HEK293 (cell line): Measurements from ENCODE around the gene MSL2.
A peak's percentile ranks its signal among the peaks of the same experiment; 100 is the strongest.

Experiments
- EGR2 ChIP-seq: fragments of 450-650 bp; formaldehyde crosslinking; IDR thresholded peaks from 2 replicates; pipeline ENCODE4 v1.5.1; 2016; ENCODE audit warnings: low read depth, missing biosample characterization, missing genetic modification characterization
- MZF1 ChIP-seq: fragments of 450-650 bp; formaldehyde crosslinking; IDR thresholded peaks from 2 replicates; pipeline ENCODE4 v1.5.1; 2017; ENCODE audit warnings: missing biosample characterization, missing genetic modification characterization, borderline replicate concordance
- REPIN1 ChIP-seq: fragments of 450-650 bp; formaldehyde crosslinking; IDR thresholded peaks from 2 replicates; pipeline ENCODE4 v1.5.1; 2017; ENCODE audit warnings: missing biosample characterization, missing genetic modification characterization, low read depth
- SP3 ChIP-seq: fragments of 450-650 bp; formaldehyde crosslinking; IDR thresholded peaks from 2 replicates; pipeline ENCODE4 v1.5.1; 2016; ENCODE audit warnings: missing biosample characterization, missing genetic modification characterization
- ZFP37 ChIP-seq: fragments of 450-650 bp; formaldehyde crosslinking; IDR thresholded peaks from 2 replicates; pipeline ENCODE4 v1.5.1; 2016; ENCODE audit warnings: missing biosample characterization, missing genetic modification characterization
- ZFP69B ChIP-seq: fragments of 450-650 bp; formaldehyde crosslinking; IDR thresholded peaks from 2 replicates; pipeline ENCODE4 v1.5.1; 2016; ENCODE audit warnings: missing biosample characterization, missing genetic modification characterization
- ZNF10 ChIP-seq: fragments of 450-650 bp; formaldehyde crosslinking; IDR thresholded peaks from 2 replicates; pipeline ENCODE4 v1.5.1; 2017; ENCODE audit warnings: missing biosample characterization, missing genetic modification characterization
- ZNF114 ChIP-seq: fragments of 450-650 bp; formaldehyde crosslinking; IDR thresholded peaks from 2 replicates; pipeline ENCODE4 v1.5.0; 2017; ENCODE audit warnings: missing biosample characterization, missing genetic modification characterization
- ZNF121 ChIP-seq: fragments of 450-650 bp; formaldehyde crosslinking; IDR thresholded peaks from 2 replicates; pipeline ENCODE4 v1.5.1; 2016; ENCODE audit warnings: missing biosample characterization, missing genetic modification characterization
- ZNF174 ChIP-seq: fragments of 450-650 bp; formaldehyde crosslinking; IDR thresholded peaks from 2 replicates; pipeline ENCODE4 v1.5.0; 2017; ENCODE audit warnings: missing biosample characterization, mild to moderate bottlenecking, missing genetic modification characterization
- ZNF18 ChIP-seq: fragments of 450-650 bp; formaldehyde crosslinking; IDR thresholded peaks from 2 replicates; pipeline ENCODE4 v1.5.1; 2016; ENCODE audit warnings: missing biosample characterization, missing genetic modification characterization
- ZNF223 ChIP-seq: fragments of 450-650 bp; formaldehyde crosslinking; IDR thresholded peaks from 2 replicates; pipeline ENCODE4 v1.5.1; 2016; ENCODE audit warnings: missing biosample characterization, missing genetic modification characterization
- ZNF24 ChIP-seq: fragments of 450-650 bp; formaldehyde crosslinking; IDR thresholded peaks from 2 replicates; pipeline ENCODE4 v1.5.1; 2016; ENCODE audit warnings: missing biosample characterization, missing genetic modification characterization
- ZNF266 ChIP-seq: fragments of 450-650 bp; formaldehyde crosslinking; IDR thresholded peaks from 2 replicates; pipeline ENCODE4 v1.5.1; 2016; ENCODE audit warnings: missing biosample characterization, missing genetic modification characterization, low read depth
- ZNF324 ChIP-seq: fragments of 450-650 bp; formaldehyde crosslinking; IDR thresholded peaks from 2 replicates; pipeline ENCODE4 v1.5.1; 2016; ENCODE audit warnings: missing biosample characterization, missing genetic modification characterization
- ZNF354C ChIP-seq: fragments of 450-650 bp; formaldehyde crosslinking; IDR thresholded peaks from 2 replicates; pipeline ENCODE4 v1.5.1; 2016; ENCODE audit warnings: missing biosample characterization, missing genetic modification characterization, low read depth, borderline replicate concordance
- ZNF391 ChIP-seq: fragments of 450-650 bp; formaldehyde crosslinking; IDR thresholded peaks from 2 replicates; pipeline ENCODE4 v1.5.1; 2016; ENCODE audit warnings: low read depth, missing biosample characterization, missing genetic modification characterization, borderline replicate concordance
- ZNF488 ChIP-seq: fragments of 450-650 bp; formaldehyde crosslinking; IDR thresholded peaks from 2 replicates; pipeline ENCODE4 v1.5.1; 2016; ENCODE audit warnings: missing biosample characterization, missing genetic modification characterization
- ZNF513 ChIP-seq: fragments of 450-650 bp; IDR thresholded peaks from 2 replicates; pipeline ENCODE4 v1.5.1; 2018; ENCODE audit warnings: missing biosample characterization, missing genetic modification characterization
- ZNF544 ChIP-seq: fragments of 450-650 bp; formaldehyde crosslinking; IDR thresholded peaks from 2 replicates; pipeline ENCODE4 v1.5.0; 2017; ENCODE audit warnings: missing biosample characterization, missing genetic modification characterization
- ZNF585B ChIP-seq: fragments of 450-650 bp; formaldehyde crosslinking; IDR thresholded peaks from 2 replicates; pipeline ENCODE4 v1.5.1; 2016; ENCODE audit warnings: missing biosample characterization, missing genetic modification characterization
- ZNF600 ChIP-seq: fragments of 450-650 bp; formaldehyde crosslinking; IDR thresholded peaks from 2 replicates; pipeline ENCODE4 v1.5.1; 2016; ENCODE audit warnings: missing biosample characterization, missing genetic modification characterization
- ZNF623 ChIP-seq: fragments of 450-650 bp; formaldehyde crosslinking; IDR thresholded peaks from 2 replicates; pipeline ENCODE4 v1.5.1; 2016; ENCODE audit warnings: missing biosample characterization, missing genetic modification characterization
- ZNF629 ChIP-seq: fragments of 450-650 bp; formaldehyde crosslinking; IDR thresholded peaks from 2 replicates; pipeline ENCODE4 v1.5.1; 2017; ENCODE audit warnings: missing biosample characterization, missing genetic modification characterization
- ZNF658 ChIP-seq: fragments of 450-650 bp; formaldehyde crosslinking; IDR thresholded peaks from 2 replicates; pipeline ENCODE4; 2016; ENCODE audit warnings: missing biosample characterization, missing genetic modification characterization
- ZSCAN30 ChIP-seq: fragments of 450-650 bp; IDR thresholded peaks from 2 replicates; pipeline ENCODE4 v1.5.1; 2018; ENCODE audit warnings: missing biosample characterization, mild to moderate bottlenecking, missing genetic modification characterization, moderate library complexity
- TF ChIP-seq, protein P1 (sequence below): fragments of 450-650 bp; formaldehyde crosslinking; IDR thresholded peaks from 2 replicates; pipeline ENCODE4 v1.5.1; 2017; ENCODE audit warnings: missing biosample characterization, missing genetic modification characterization
- TF ChIP-seq, protein P2 (sequence below): fragments of 450-650 bp; formaldehyde crosslinking; conservative IDR thresholded peaks from 2 replicates; pipeline ENCODE4 v1.5.1; 2016; ENCODE audit warnings: low read depth, missing biosample characterization, missing genetic modification characterization
- TF ChIP-seq, protein P3 (sequence below): fragments of 450-650 bp; formaldehyde crosslinking; IDR thresholded peaks from 2 replicates; pipeline ENCODE4 v1.5.1; 2017; ENCODE audit warnings: missing biosample characterization, missing genetic modification characterization

Gene MSL2

GRCh38 chr3:136196401-136197158 is 445 bp upstream of the MSL2 start (continued):
- TF ChIP-seq, protein P1, sequence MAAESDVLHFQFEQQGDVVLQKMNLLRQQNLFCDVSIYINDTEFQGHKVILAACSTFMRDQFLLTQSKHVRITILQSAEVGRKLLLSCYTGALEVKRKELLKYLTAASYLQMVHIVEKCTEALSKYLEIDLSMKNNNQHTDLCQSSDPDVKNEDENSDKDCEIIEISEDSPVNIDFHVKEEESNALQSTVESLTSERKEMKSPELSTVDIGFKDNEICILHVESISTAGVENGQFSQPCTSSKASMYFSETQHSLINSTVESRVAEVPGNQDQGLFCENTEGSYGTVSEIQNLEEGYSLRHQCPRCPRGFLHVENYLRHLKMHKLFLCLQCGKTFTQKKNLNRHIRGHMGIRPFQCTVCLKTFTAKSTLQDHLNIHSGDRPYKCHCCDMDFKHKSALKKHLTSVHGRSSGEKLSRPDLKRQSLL, result no peak
- no peak for TF ChIP-seq ZNF121 (tag by site-specific recombination)
- no peak for TF ChIP-seq ZNF658 (tag by site-specific recombination)
- TF ChIP-seq ZFP37 (tag by site-specific recombination), result peak; percentile 90; the same call in 1 of the 2 replicates
- TF ChIP-seq ZNF18 (tag by site-specific recombination), result peak; percentile 48; the same call in 1 of the 2 replicates
- TF ChIP-seq EGR2, result peak; percentile 86
- TF ChIP-seq ZNF544 (tag by site-specific recombination), result no peak
- TF ChIP-seq ZNF266 (tag by site-specific recombination), result no peak
- TF ChIP-seq ZNF24 (tag by site-specific recombination), result no peak; the same call in none of the 2 replicates
- no peak for TF ChIP-seq REPIN1 (tag by site-specific recombination)
- TF ChIP-seq ZNF174, result no peak
- 0 out of 2 replicates have a peak, but pooled peaks have one; percentile 5 for TF ChIP-seq ZNF488 (tag by site-specific recombination)
- peak; percentile 52; the same call in 1 of the 2 replicates for TF ChIP-seq MZF1 (tag by site-specific recombination)
- peak; percentile 69 for TF ChIP-seq SP3
- no peak for TF ChIP-seq ZNF513
- peak; percentile 99 for TF ChIP-seq ZNF600 (tag by site-specific recombination)
- TF ChIP-seq ZFP69B, result peak; percentile 87
- TF ChIP-seq, protein P2, sequence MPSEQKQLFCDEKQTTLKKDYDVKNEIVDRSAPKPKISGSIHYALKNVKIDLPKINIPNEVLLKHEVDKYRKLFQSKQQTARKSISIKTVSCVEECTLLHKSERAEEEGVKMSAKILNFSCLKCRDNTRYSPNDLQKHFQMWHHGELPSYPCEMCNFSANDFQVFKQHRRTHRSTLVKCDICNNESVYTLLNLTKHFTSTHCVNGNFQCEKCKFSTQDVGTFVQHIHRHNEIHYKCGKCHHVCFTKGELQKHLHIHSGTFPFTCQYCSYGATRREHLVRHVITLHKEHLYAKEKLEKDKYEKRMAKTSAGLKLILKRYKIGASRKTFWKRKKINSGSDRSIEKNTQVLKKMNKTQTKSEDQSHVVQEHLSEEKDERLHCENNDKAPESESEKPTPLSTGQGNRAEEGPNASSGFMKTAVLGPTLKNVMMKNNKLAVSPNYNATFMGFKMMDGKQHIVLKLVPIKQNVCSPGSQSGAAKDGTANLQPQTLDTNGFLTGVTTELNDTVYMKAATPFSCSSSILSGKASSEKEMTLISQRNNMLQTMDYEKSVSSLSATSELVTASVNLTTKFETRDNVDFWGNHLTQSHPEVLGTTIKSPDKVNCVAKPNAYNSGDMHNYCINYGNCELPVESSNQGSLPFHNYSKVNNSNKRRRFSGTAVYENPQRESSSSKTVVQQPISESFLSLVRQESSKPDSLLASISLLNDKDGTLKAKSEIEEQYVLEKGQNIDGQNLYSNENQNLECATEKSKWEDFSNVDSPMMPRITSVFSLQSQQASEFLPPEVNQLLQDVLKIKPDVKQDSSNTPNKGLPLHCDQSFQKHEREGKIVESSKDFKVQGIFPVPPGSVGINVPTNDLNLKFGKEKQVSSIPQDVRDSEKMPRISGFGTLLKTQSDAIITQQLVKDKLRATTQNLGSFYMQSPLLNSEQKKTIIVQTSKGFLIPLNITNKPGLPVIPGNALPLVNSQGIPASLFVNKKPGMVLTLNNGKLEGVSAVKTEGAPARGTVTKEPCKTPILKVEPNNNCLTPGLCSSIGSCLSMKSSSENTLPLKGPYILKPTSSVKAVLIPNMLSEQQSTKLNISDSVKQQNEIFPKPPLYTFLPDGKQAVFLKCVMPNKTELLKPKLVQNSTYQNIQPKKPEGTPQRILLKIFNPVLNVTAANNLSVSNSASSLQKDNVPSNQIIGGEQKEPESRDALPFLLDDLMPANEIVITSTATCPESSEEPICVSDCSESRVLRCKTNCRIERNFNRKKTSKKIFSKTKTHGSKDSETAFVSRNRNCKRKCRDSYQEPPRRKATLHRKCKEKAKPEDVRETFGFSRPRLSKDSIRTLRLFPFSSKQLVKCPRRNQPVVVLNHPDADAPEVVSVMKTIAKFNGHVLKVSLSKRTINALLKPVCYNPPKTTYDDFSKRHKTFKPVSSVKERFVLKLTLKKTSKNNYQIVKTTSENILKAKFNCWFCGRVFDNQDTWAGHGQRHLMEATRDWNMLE (tag by site-specific recombination), result no peak; the same call in 1 of the 2 replicates
- no peak for TF ChIP-seq ZNF623 (tag by site-specific recombination)
- TF ChIP-seq ZNF324 (tag by site-specific recombination), result peak; percentile 83; the same call in 1 of the 2 replicates
- no peak for TF ChIP-seq ZNF114 (tag by site-specific recombination)
- no peak for TF ChIP-seq ZNF354C (tag by site-specific recombination)
- TF ChIP-seq ZNF585B, result no peak
- TF ChIP-seq ZNF391 (tag by site-specific recombination), result 0 out of 2 replicates have a peak, but pooled peaks have one; percentile 39
- TF ChIP-seq, protein P3, sequence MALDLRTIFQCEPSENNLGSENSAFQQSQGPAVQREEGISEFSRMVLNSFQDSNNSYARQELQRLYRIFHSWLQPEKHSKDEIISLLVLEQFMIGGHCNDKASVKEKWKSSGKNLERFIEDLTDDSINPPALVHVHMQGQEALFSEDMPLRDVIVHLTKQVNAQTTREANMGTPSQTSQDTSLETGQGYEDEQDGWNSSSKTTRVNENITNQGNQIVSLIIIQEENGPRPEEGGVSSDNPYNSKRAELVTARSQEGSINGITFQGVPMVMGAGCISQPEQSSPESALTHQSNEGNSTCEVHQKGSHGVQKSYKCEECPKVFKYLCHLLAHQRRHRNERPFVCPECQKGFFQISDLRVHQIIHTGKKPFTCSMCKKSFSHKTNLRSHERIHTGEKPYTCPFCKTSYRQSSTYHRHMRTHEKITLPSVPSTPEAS, result 0 out of 2 replicates have a peak, but pooled peaks have one; percentile 16
- no peak for TF ChIP-seq ZNF223 (tag by site-specific recombination)
- TF ChIP-seq ZSCAN30 (tag by site-specific recombination), result peak; percentile 97
- peak; percentile 70 for TF ChIP-seq ZNF629
- no peak for TF ChIP-seq ZNF10 (tag by site-specific recombination)
